NCI-H510A (cell line): ENCODE measurements around the gene DAAM2.

Source experiments
- DNase-seq: peaks from one replicate; lab custom pipeline; 2025; lab: John Stamatoyannopoulos, UW

DAAM2 gene

GRCh38 chr6:39819228-39819627 lies 27.1 kb downstream of the DAAM2 start:
- no peak for DNase-seq

- DNase-seq: no peak
Measured at GRCh38 chr6:39819676-39820075, 27.5 kb downstream of the DAAM2 start.

- no peak for DNase-seq
Measured at GRCh38 chr6:39820553-39820952, 28.4 kb downstream of the DAAM2 start.

GRCh38 chr6:39821046-39821740 lies 29.0 kb downstream of the DAAM2 start:
- no peak for DNase-seq

- DNase-seq: no peak
Measured at GRCh38 chr6:39821742-39822532, 29.8 kb downstream of the DAAM2 start.

GRCh38 chr6:39822846-39823815 lies 31.0 kb downstream of the DAAM2 start:
- DNase-seq: no peak

GRCh38 chr6:39824030-39824926 lies 32.1 kb downstream of the DAAM2 start:
- peak; percentile 29 for DNase-seq

GRCh38 chr6:39829331-39829730 lies 37.2 kb downstream of the DAAM2 start:
- no peak for DNase-seq

- DNase-seq: no peak
Measured at GRCh38 chr6:39830444-39830843, 38.3 kb downstream of the DAAM2 start.

GRCh38 chr6:39831701-39832100 lies 39.5 kb downstream of the DAAM2 start:
- no peak for DNase-seq

- no peak for DNase-seq
Measured at GRCh38 chr6:39834278-39834677, 42.1 kb downstream of the DAAM2 start.

GRCh38 chr6:39834866-39835265 lies 42.7 kb downstream of the DAAM2 start:
- no peak for DNase-seq

GRCh38 chr6:39835821-39836295 lies 43.7 kb downstream of the DAAM2 start:
- no peak for DNase-seq

GRCh38 chr6:39836606-39837005 lies 44.4 kb downstream of the DAAM2 start:
- no peak for DNase-seq

- no peak for DNase-seq
Measured at GRCh38 chr6:39839445-39839844, 47.3 kb downstream of the DAAM2 start.

- no peak for DNase-seq
Measured at GRCh38 chr6:39840781-39841180, 48.6 kb downstream of the DAAM2 start.

- peak; percentile 51 for DNase-seq
Measured at GRCh38 chr6:39841291-39841690, 49.1 kb downstream of the DAAM2 start.

- no peak for DNase-seq
Measured at GRCh38 chr6:39841923-39842322, 49.7 kb downstream of the DAAM2 start.

- DNase-seq: no peak
Measured at GRCh38 chr6:39843305-39844020, 51.3 kb downstream of the DAAM2 start.

- no peak for DNase-seq
Measured at GRCh38 chr6:39844866-39845265, 52.7 kb downstream of the DAAM2 start.
